IMR-90 (cell line): ENCODE measurements around the gene EXOC2.

Experiments
- MXI1 ChIP-seq: IDR thresholded peaks from 2 replicates; pipeline ENCODE4 v1.6.1; 2012; ENCODE audit warnings: low read depth, mild to moderate bottlenecking, low read length, moderate library complexity, borderline replicate concordance
- POLR2A ChIP-seq: IDR thresholded peaks from 2 replicates; pipeline ENCODE4 v1.6.1; 2012; ENCODE audit warnings: mild to moderate bottlenecking, low read depth, low read length
- RAD21 ChIP-seq: IDR thresholded peaks from 2 replicates; pipeline ENCODE4 v1.6.1; 2012; ENCODE audit warnings: low read length, improper control_type of control experiment
- RFX5 ChIP-seq: IDR thresholded peaks from 2 replicates; pipeline ENCODE4 v1.8.0; 2012; ENCODE audit warnings: low read depth, mild to moderate bottlenecking, low read length, moderate library complexity
- TF ChIP-seq, protein P1 (sequence below): conservative IDR thresholded peaks from 2 replicates; pipeline ENCODE4 v1.5.1; 2012; ENCODE audit warnings: mild to moderate bottlenecking, low read depth, low read length, improper control_type of control experiment

DNA sequence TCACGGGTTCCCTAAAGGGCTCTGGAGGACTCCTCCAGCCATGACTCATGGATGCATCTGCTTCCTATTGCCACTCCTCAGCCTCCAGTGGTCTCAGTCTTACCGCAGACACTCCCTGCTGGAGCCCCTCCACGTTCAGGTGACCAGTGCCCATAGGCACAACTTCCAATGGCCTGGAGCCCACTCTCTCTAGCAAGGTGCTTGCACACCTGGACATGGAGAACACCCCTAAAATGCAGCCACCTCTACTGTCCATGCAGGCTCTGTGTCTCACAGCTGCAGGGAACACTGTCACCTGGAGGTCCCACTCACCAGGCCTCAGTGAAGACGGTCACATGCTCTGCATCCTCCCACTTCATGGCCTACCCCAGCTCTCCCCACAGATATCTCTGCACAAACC is 72.0 kb downstream of the EXOC2 start:
- TF ChIP-seq RFX5 (no peak), RAD21 (no peak), MXI1 (no peak), POLR2A (no peak)
- TF ChIP-seq, protein P1, sequence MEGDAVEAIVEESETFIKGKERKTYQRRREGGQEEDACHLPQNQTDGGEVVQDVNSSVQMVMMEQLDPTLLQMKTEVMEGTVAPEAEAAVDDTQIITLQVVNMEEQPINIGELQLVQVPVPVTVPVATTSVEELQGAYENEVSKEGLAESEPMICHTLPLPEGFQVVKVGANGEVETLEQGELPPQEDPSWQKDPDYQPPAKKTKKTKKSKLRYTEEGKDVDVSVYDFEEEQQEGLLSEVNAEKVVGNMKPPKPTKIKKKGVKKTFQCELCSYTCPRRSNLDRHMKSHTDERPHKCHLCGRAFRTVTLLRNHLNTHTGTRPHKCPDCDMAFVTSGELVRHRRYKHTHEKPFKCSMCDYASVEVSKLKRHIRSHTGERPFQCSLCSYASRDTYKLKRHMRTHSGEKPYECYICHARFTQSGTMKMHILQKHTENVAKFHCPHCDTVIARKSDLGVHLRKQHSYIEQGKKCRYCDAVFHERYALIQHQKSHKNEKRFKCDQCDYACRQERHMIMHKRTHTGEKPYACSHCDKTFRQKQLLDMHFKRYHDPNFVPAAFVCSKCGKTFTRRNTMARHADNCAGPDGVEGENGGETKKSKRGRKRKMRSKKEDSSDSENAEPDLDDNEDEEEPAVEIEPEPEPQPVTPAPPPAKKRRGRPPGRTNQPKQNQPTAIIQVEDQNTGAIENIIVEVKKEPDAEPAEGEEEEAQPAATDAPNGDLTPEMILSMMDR, result no peak
